A549 (cell line): ENCODE data around the gene PTPRK.

Experiments used
- CBX2 ChIP-seq: fragments of 200-600 bp; sonication (generic); IDR thresholded peaks from 2 replicates; pipeline ENCODE4 v1.6.1; 2016; ENCODE audit warnings: low read depth, mild to moderate bottlenecking, borderline replicate concordance
- CEBPB ChIP-seq, 2 experiments: fragments of >200 bp in 1 of 2; sonication (Bioruptor Twin) in 1 of 2; formaldehyde crosslinking in 1 of 2; IDR thresholded peaks; 2 replicates each; pipeline ENCODE4 v1.6.1; 2012 to 2016
- CTCF ChIP-seq: fragments of >200 bp; sonication (Bioruptor Twin); formaldehyde crosslinking; IDR thresholded peaks from 3 replicates; pipeline ENCODE4 v1.5.1; 2016
- EP300 ChIP-seq, 2 experiments: fragments of >200 bp; sonication (Bioruptor Twin); formaldehyde crosslinking; IDR thresholded peaks; 2 replicates in 1 of 2; 3 replicates in 1 of 2; pipeline ENCODE4 v1.6.1; 2016 to 2017
- ESRRA ChIP-seq: fragments of 150-350 bp; IDR thresholded peaks from 2 replicates; pipeline ENCODE4 v1.6.1; 2014; ENCODE audit warnings: mild to moderate bottlenecking, low read length, borderline replicate concordance
- JUNB ChIP-seq: fragments of >200 bp; sonication (Bioruptor Twin); formaldehyde crosslinking; IDR thresholded peaks from 2 replicates; pipeline ENCODE4 v1.6.1; 2016
- KDM1A ChIP-seq: fragments of 200-600 bp; sonication (generic); IDR thresholded peaks from 2 replicates; pipeline ENCODE4 v1.6.1; 2016; ENCODE audit warnings: low read depth, mild to moderate bottlenecking
- NPAS2 ChIP-seq: fragments of 250-450 bp; sonication (Bioruptor Pico); IDR thresholded peaks from 2 replicates; pipeline ENCODE4 v1.8.0; 2022; ENCODE audit warnings: mild to moderate bottlenecking, moderate library complexity, borderline replicate concordance
- POLR2A ChIP-seq: IDR thresholded peaks from 2 replicates; pipeline ENCODE4 v1.6.1; 2012; ENCODE audit warnings: mild to moderate bottlenecking, low read length
- POLR2AphosphoS2 ChIP-seq: conservative IDR thresholded peaks from 2 replicates; pipeline ENCODE4 v1.6.1; 2012; ENCODE audit warnings: low read length, improper control_type of control experiment, inconsistent platforms
- RCOR1 ChIP-seq: fragments of 150-350 bp; IDR thresholded peaks from 2 replicates; pipeline ENCODE4 v1.6.1; 2014; ENCODE audit warnings: antibody characterized with exemption, low read length, low read depth
- REST ChIP-seq: fragments of 200-600 bp; sonication (generic); IDR thresholded peaks from 2 replicates; pipeline ENCODE4 v1.6.1; 2016; ENCODE audit warnings: antibody characterized with exemption, mild to moderate bottlenecking, moderate library complexity
- RFX5 ChIP-seq: fragments of 450-650 bp; IDR thresholded peaks from 2 replicates; pipeline ENCODE4 v1.7.1; 2014; ENCODE audit warnings: antibody characterized with exemption, mild to moderate bottlenecking, moderate library complexity

GRCh38 chr6:128127650-128128049 is 392.7 kb downstream of the PTPRK start:
- no peak for TF ChIP-seq CBX2
- no peak for TF ChIP-seq CEBPB (IDR thresholded peaks at IDR 0.05)
- no peak for TF ChIP-seq ESRRA
- no peak for TF ChIP-seq POLR2A
- TF ChIP-seq CTCF = no peak
- TF ChIP-seq RFX5 = no peak
- TF ChIP-seq EP300 (IDR thresholded peaks at IDR 0.05) = no peak
- no peak for TF ChIP-seq RCOR1
- TF ChIP-seq REST = no peak
- no peak for TF ChIP-seq NPAS2 (CRISPR knock-in tag)
- TF ChIP-seq KDM1A = no peak
- TF ChIP-seq JUNB = no peak
- no peak for TF ChIP-seq POLR2AphosphoS2
